ENCODE measurements around the gene NOP56.
"Not testable (repeated sequence)": the region's sequence is repeated elsewhere in the genome, so short reads cannot be mapped to it uniquely, and the experiment has no call there.

Gene NOP56

DNA sequence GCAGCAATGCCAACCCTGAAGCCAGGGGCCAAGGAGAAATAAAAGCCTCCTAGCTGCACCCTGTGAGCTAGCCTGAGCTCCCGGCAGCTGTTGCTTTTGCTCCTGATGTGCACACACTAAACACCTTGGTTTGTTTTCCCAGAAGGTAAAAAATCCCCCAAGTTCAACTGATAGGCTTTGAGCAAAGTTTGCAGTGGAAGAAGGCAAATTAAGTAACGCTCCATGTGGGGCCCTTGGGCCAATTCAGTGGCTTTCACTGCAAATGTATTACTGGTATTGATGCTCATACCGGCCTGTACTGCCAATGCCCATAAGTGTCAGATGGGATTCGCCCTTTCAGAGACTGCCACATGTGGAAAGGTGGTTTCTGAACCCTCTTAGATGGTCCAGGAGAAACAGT, 21.0 kb downstream of the NOP56 start:
- DNase-seq (ENCODE audit: extremely low read depth, low read depth), result no peak
- H3K4me3 ChIP-seq (replicated peaks; ENCODE audit: low read depth, low read length), result no peak overlapping the region
- no peak for TF ChIP-seq CTCF (IDR thresholded peaks at IDR 0.05; ENCODE audit: low read depth, low read length, missing control alignments)

GRCh38 chr20:2680046-2680445, 27.6 kb downstream of the NOP56 start:
- H3K4me3 ChIP-seq (replicated peaks; ENCODE audit: low read depth, low read length), result no peak overlapping the region
- no peak for DNase-seq (ENCODE audit: extremely low read depth, low read depth)
- TF ChIP-seq CTCF (IDR thresholded peaks at IDR 0.05; ENCODE audit: low read depth, low read length, missing control alignments), result no peak

DNA sequence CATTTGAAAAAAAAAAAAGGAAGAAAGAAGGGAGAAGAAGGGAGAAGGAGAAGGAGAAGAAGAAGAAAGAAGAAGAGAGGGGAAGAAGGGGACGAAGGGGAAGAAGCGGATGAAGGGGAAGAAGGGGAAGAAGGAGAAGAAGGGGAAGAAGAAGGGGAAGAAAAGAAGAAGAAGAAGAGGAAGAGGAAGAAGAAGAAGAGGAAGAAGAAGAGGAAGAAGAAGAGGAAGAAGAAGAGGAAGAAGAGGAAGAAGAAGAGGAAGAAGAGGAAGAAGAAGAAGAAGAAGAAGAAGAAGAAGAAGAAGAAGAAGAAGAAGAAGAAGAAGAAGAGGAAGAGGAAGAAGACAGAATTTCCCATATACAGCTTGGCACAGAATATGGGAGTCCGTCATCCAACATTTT, 29.6 kb downstream of the NOP56 start:
- DNase-seq (ENCODE audit: extremely low read depth, low read depth), result not testable (repeated sequence)

DNA sequence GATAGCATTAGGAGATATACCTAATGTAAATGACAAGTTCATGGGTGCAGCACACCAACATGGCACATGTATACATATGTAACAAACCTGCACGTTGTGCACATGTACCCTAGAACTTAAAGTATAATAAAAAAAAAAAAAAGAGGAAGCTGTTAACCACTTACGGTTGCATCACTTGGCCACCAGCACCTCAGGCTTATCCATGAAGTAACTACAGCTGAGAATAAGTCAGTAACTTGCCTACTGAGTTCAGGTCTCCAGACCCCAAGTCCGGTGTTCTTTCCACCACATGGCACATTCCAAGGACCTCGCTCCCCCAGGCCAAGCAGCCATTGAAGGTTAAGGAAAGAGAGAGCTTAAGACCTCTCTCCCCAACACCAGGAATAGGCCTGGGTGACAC, 32.4 kb downstream of the NOP56 start:
- not testable (repeated sequence) for H3K4me3 ChIP-seq (replicated peaks; ENCODE audit: low read depth, low read length); DNase-seq (ENCODE audit: extremely low read depth, low read depth)

More for the DNA sequence above, 29.6 kb downstream of the NOP56 start:
- not testable (repeated sequence) for H3K4me3 ChIP-seq (replicated peaks; ENCODE audit: low read depth, low read length)

DNA sequence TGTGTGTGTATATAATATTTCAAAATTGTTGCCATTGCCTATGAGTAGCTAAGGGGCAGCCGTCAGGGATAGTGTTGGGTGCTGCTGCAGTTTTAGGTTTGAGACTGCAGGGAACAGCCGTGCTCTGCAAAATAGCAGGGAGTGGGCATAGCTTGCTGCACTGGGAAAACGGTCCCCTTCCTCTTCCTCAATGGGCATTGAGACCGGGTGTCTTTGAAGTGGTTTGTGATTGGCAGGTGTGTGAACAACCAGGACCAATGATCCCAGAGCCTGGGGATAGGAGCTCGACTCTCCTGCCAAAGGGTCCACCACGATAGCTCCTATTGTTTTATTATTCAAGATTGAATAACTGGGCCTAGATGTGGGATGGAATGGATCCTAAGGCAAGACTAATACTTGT, 35.1 kb downstream of the NOP56 start:
- H3K4me3 ChIP-seq (replicated peaks; ENCODE audit: low read depth, low read length), result no peak overlapping the region
- DNase-seq (ENCODE audit: extremely low read depth, low read depth), result no peak
- TF ChIP-seq CTCF (IDR thresholded peaks at IDR 0.05; ENCODE audit: low read depth, low read length, missing control alignments), result no peak

GRCh38 chr20:2688041-2688591, 35.7 kb downstream of the NOP56 start:
- no peak overlapping the region for H3K4me3 ChIP-seq (replicated peaks; ENCODE audit: low read depth, low read length)
- peak; percentile 4 for DNase-seq (ENCODE audit: extremely low read depth, low read depth)
- peak; percentile 67 for TF ChIP-seq CTCF (IDR thresholded peaks at IDR 0.05; ENCODE audit: low read depth, low read length, missing control alignments)

GRCh38 chr20:2690213-2690612, 37.8 kb downstream of the NOP56 start:
- no peak for DNase-seq (ENCODE audit: extremely low read depth, low read depth)
- no peak for TF ChIP-seq CTCF (IDR thresholded peaks at IDR 0.05; ENCODE audit: low read depth, low read length, missing control alignments)
- H3K4me3 ChIP-seq (replicated peaks; ENCODE audit: low read depth, low read length), result no peak overlapping the region

- H3K4me3 ChIP-seq (replicated peaks; ENCODE audit: low read depth, low read length), result no peak overlapping the region
- no peak for TF ChIP-seq CTCF (IDR thresholded peaks at IDR 0.05; ENCODE audit: low read depth, low read length, missing control alignments)
- DNase-seq (ENCODE audit: extremely low read depth, low read depth), result no peak
Observed at GRCh38 chr20:2690718-2691117, 38.3 kb downstream of the NOP56 start.
